ENCODE measurements around the gene COG6. TPM values are rescaled to one million over a fixed set of nuclear protein-coding genes. Genes with fewer than 3 reads are reported as not detected.

Gene COG6
- polyA plus RNA-seq, 1 of the 3 experiments (the other 2 are of a cell fraction): 13.1 TPM

DNA sequence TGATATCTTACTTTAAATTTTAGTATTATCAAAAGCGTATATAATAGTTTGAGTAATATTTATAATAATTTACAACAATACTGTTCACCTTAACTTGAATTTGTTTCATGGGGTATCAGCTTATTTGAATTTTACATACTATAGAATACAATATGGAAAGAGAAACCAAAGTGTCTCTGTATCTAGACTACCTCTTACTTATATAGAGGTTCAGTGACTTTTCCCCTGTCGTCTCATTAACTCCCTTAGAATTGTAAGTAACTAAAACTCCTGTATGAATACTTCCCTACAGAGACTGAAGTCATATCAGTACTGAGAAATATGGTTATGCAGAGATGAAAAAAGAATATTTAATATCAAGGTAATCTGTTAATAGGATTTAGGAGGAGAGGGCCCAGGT lies 26.8 kb downstream of the COG6 start:
- H3K79me2 ChIP-seq (ENCODE audit: insufficient read depth): no peaks in the 10 kb centered on the region
- no peak overlapping the region for H3K9ac ChIP-seq
- no peak overlapping the region for H3K4me2 ChIP-seq
- H3K4me1 ChIP-seq (ENCODE audit: control insufficient read depth in 1 of 2, insufficient read depth in 2 of 2, low read depth in 1 of 2, low read length in 1 of 2): no peaks in the 10 kb centered on the region; a peak in 1 of 4 replicates
- DNase-seq: no peak
- TF ChIP-seq, protein P1, sequence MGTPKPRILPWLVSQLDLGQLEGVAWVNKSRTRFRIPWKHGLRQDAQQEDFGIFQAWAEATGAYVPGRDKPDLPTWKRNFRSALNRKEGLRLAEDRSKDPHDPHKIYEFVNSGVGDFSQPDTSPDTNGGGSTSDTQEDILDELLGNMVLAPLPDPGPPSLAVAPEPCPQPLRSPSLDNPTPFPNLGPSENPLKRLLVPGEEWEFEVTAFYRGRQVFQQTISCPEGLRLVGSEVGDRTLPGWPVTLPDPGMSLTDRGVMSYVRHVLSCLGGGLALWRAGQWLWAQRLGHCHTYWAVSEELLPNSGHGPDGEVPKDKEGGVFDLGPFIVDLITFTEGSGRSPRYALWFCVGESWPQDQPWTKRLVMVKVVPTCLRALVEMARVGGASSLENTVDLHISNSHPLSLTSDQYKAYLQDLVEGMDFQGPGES (IDR thresholded peaks at IDR 0.05; ENCODE audit: low read depth, low read length): no peak
- TF ChIP-seq REST (IDR thresholded peaks at IDR 0.05; ENCODE audit: low read depth, low read length): no peak
- TF ChIP-seq YY1 (IDR thresholded peaks at IDR 0.05; ENCODE audit: low read depth): no peak
- no peak for TF ChIP-seq SMC3 (IDR thresholded peaks at IDR 0.05; ENCODE audit: low read depth, low read length)
- no peaks in the 10 kb centered on the region for H4K20me1 ChIP-seq (ENCODE audit: insufficient read depth)
- peaks cover 47 to 49% of the 10 kb centered on the region in 2 experiments for H3K36me3 ChIP-seq (replicated peaks in 1 of 2; ENCODE audit: control insufficient read depth in 1 of 2, insufficient read depth in 2 of 2, low read length in 1 of 2)
- H3K9me2 ChIP-seq: no peaks in the 10 kb centered on the region
- peaks cover 14% of the 10 kb centered on the region for H3F3A ChIP-seq (replicated peaks; ENCODE audit: insufficient read depth)
- H3K4me3 ChIP-seq (ENCODE audit: low read depth in 2 of 2, low read length in 1 of 2): no peak overlapping the region
- no peaks in the 10 kb centered on the region for H3K9me3 ChIP-seq
- CTCF ChIA-PET: interaction anchor here (0.9 to 3.9 kb wide), 4 partner anchors 70 to 1095 kb away, joined by 3 to 20 read pairs (median 13); no protein-coding TSS in a partner anchor
- no peak overlapping the region for H2AFZ ChIP-seq (ENCODE audit: low read depth)
- WGBS (ENCODE audit: low lambda C conversion rate): 55% methylated on average over 2 of the region's 2 CpGs
- POLR2A ChIA-PET: no interaction called here
- H3K27ac ChIP-seq (ENCODE audit: low read depth in 2 of 2, low read length in 1 of 2): no peak overlapping the region
- no peaks in the 10 kb centered on the region for H3K27me3 ChIP-seq (ENCODE audit: insufficient read depth)

DNA sequence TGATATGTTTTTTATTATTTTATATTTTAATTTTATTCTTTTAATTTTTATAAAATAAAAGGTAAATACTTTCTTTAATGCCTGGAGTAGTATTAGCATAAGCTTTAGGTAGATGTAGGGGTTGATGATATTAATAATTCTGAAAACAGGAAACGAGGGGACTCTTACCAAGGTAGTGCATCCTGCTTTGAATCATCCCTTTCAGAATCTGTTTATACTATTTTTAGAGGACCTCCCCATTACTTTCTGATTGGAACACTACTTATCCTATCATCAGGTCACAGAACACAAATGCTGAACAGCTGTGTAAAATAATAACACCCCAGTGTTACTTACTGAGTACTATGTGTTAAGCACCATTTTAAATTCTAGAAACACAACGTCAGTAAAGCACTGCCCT lies 27.3 kb downstream of the COG6 start:
- no peak for TF ChIP-seq NRF1 (IDR thresholded peaks at IDR 0.05; ENCODE audit: low read depth, low read length)
- TF ChIP-seq, protein P2, sequence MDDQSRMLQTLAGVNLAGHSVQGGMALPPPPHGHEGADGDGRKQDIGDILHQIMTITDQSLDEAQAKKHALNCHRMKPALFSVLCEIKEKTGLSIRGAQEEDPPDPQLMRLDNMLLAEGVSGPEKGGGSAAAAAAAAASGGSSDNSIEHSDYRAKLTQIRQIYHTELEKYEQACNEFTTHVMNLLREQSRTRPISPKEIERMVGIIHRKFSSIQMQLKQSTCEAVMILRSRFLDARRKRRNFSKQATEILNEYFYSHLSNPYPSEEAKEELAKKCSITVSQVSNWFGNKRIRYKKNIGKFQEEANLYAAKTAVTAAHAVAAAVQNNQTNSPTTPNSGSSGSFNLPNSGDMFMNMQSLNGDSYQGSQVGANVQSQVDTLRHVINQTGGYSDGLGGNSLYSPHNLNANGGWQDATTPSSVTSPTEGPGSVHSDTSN (IDR thresholded peaks at IDR 0.05): no peak
- no peak for TF ChIP-seq YY1 (IDR thresholded peaks at IDR 0.05; ENCODE audit: low read depth)
- TF ChIP-seq, protein P1 (IDR thresholded peaks at IDR 0.05; ENCODE audit: low read depth, low read length): no peak
- TF ChIP-seq GATA2 (CRISPR knock-in tag; IDR thresholded peaks at IDR 0.05): no peak
- TF ChIP-seq CTCF (IDR thresholded peaks at IDR 0.05): no peak
- no peak for TF ChIP-seq ELF1 (IDR thresholded peaks at IDR 0.05)
- TF ChIP-seq POLR2AphosphoS5 (IDR thresholded peaks at IDR 0.05; ENCODE audit: low read depth, low read length): no peak
- no peak for TF ChIP-seq MXI1 (IDR thresholded peaks at IDR 0.05; ENCODE audit: low read depth, low read length)
- no peak for TF ChIP-seq USF1 (IDR thresholded peaks at IDR 0.05; ENCODE audit: borderline replicate concordance, low read depth)
- TF ChIP-seq CHD2 (IDR thresholded peaks at IDR 0.05; ENCODE audit: low read length, partially characterized antibody): no peak
- no peak for TF ChIP-seq TCF12 (IDR thresholded peaks at IDR 0.05)
- no peak for TF ChIP-seq RFX5 (IDR thresholded peaks at IDR 0.05; ENCODE audit: low read length)
- TF ChIP-seq FOSL2 (IDR thresholded peaks at IDR 0.05; ENCODE audit: borderline replicate concordance, low read depth): no peak
- TF ChIP-seq TEAD4 (IDR thresholded peaks at IDR 0.05; ENCODE audit: borderline replicate concordance, insufficient read depth): no peak
- CTCF ChIA-PET: interaction anchor here (0.9 to 3.9 kb wide), 5 partner anchors 70 to 1095 kb away, joined by 3 to 20 read pairs (median 9); no protein-coding TSS in a partner anchor
- peaks cover 44 to 51% of the 10 kb centered on the region in 2 experiments for H3K36me3 ChIP-seq (replicated peaks in 1 of 2; ENCODE audit: control insufficient read depth in 1 of 2, insufficient read depth in 2 of 2, low read length in 1 of 2)
- no peak overlapping the region for H3K4me3 ChIP-seq (ENCODE audit: low read depth in 2 of 2, low read length in 1 of 2)
- no peak overlapping the region for H3K9ac ChIP-seq
- H3K79me2 ChIP-seq (ENCODE audit: insufficient read depth): no peaks in the 10 kb centered on the region
- H3K9me3 ChIP-seq: no peaks in the 10 kb centered on the region
- POLR2A ChIA-PET: no interaction called here
- H3K4me2 ChIP-seq: no peak overlapping the region
- no peaks in the 10 kb centered on the region; a peak in 1 of 4 replicates for H3K4me1 ChIP-seq (ENCODE audit: control insufficient read depth in 1 of 2, insufficient read depth in 2 of 2, low read depth in 1 of 2, low read length in 1 of 2)
- DNase-seq: no peak
- H3F3A ChIP-seq (replicated peaks; ENCODE audit: insufficient read depth): peaks cover 14% of the 10 kb centered on the region
- H3K9me2 ChIP-seq: no peaks in the 10 kb centered on the region
- no peaks in the 10 kb centered on the region for H4K20me1 ChIP-seq (ENCODE audit: insufficient read depth)
- WGBS (ENCODE audit: low lambda C conversion rate): 73% methylated on average over 2 of the region's 2 CpGs
- H3K27ac ChIP-seq (ENCODE audit: low read depth in 2 of 2, low read length in 1 of 2): no peak overlapping the region
- H2AFZ ChIP-seq (ENCODE audit: low read depth): no peak overlapping the region
- no peaks in the 10 kb centered on the region for H3K27me3 ChIP-seq (ENCODE audit: insufficient read depth)
